T-cell (primary cell): Measurements from ENCODE around the gene FASTKD3. TPM values are rescaled to one million over a fixed set of nuclear protein-coding genes. Genes with fewer than 3 reads are reported as not detected.
A peak's percentile ranks its signal among the peaks of the same experiment; 100 is the strongest.

Experiments used
- ATAC-seq, 4 experiments: fragments of 200-7000 bp in 3 of 4; fragments of 150-1000 bp in 1 of 4; cut with Tn5 transposase; replicated peaks in 1 of 4; 1 replicate in 3 of 4; 2 replicates in 1 of 4; pipeline ENCODE4 v1.10.0; 2021; ENCODE audit warnings: moderate library complexity in 3 of 4, mild to moderate bottlenecking in 2 of 4, moderate number of reproducible peaks in 1 of 4
- CTCF ChIA-PET, 2 donors: fragments of 300-600 bp; sonication (Branson Sonifier 250); formaldehyde crosslinking; loops; one replicate each; lab custom pipeline; 2022; ENCODE audit warnings: antibody characterized with exemption in 2 of 2; lab: Charles Lee
- POLR2A ChIA-PET, 2 donors: fragments of 300-600 bp; sonication (Branson Sonifier 250); formaldehyde crosslinking; loops; one replicate each; lab custom pipeline; 2022; ENCODE audit warnings: antibody characterized with exemption in 2 of 2; lab: Charles Lee
- DNase-seq, 35 experiments: peaks; one replicate each; pipeline versions ENCODE4 v3.0.0 to v3.0.0-alpha.2; 2013 to 2023
- H3K27ac ChIP-seq: one replicate; pipeline ENCODE4 v1.5.1; 2013; ENCODE audit warnings: low read length
- H3K27me3 ChIP-seq, 2 experiments: replicated peaks in 1 of 2; 1 replicate in 1 of 2; 2 replicates in 1 of 2; pipeline versions ENCODE4 v1.6.1 to v1.7.0; 2013; ENCODE audit warnings: low read length in 1 of 2, mixed read lengths in 1 of 2; ENCODE audit not compliant: control insufficient read depth in 2 of 2, insufficient read depth in 2 of 2; ENCODE audit errors: extremely low read depth in 1 of 2
- H3K36me3 ChIP-seq, 2 donors: 1 replicate in 1 of 2; 2 replicates in 1 of 2; pipeline versions ENCODE4 v1.6.1 to v1.7.0; 2013; ENCODE audit warnings: low read length in 1 of 2; ENCODE audit not compliant: control insufficient read depth in 2 of 2, insufficient read depth in 1 of 2; ENCODE audit errors: extremely low read depth in 1 of 2
- H3K4me1 ChIP-seq, 2 experiments: 1 replicate in 1 of 2; 2 replicates in 1 of 2; pipeline versions ENCODE4 v1.6.1 to v1.7.0; 2013; ENCODE audit warnings: low read length in 2 of 2, mixed read lengths in 1 of 2; ENCODE audit not compliant: insufficient read depth in 2 of 2, control insufficient read depth in 1 of 2; ENCODE audit errors: extremely low read depth in 1 of 2
- H3K4me3 ChIP-seq, 2 donors: 1 replicate in 1 of 2; 2 replicates in 1 of 2; pipeline versions ENCODE4 v1.5.1 to v1.7.0; 2013; ENCODE audit warnings: mild to moderate bottlenecking in 2 of 2, low read length in 1 of 2, moderate library complexity in 1 of 2; ENCODE audit not compliant: control insufficient read depth in 1 of 2; ENCODE audit errors: extremely low read depth in 1 of 2
- H3K9me3 ChIP-seq: 2 replicates; pipeline ENCODE4 v1.7.0; 2013
- H3K27ac Mint-ChIP-seq, 2 donors: one replicate each; pipeline ENCODE4 v1.8.0; 2020 to 2021; ENCODE audit warnings: mild to moderate bottlenecking in 2 of 2, mixed read lengths in 2 of 2
- H3K27me3 Mint-ChIP-seq, 2 donors: one replicate each; pipeline ENCODE4 v1.8.0; 2021 to 2022; ENCODE audit warnings: mixed read lengths in 2 of 2
- H3K36me3 Mint-ChIP-seq: one replicate; pipeline ENCODE4 v1.8.0; 2021; ENCODE audit warnings: mixed read lengths
- H3K4me1 Mint-ChIP-seq, 3 donors: one replicate each; pipeline ENCODE4 v1.8.0; 2020 to 2022; ENCODE audit warnings: mixed read lengths in 3 of 3, mild to moderate bottlenecking in 1 of 3
- H3K4me3 Mint-ChIP-seq, 3 donors: one replicate each; pipeline ENCODE4 v1.8.0; 2020 to 2022; ENCODE audit warnings: mild to moderate bottlenecking in 3 of 3, mixed read lengths in 3 of 3, moderate library complexity in 3 of 3
- H3K9me3 Mint-ChIP-seq, 3 donors: one replicate each; pipeline ENCODE4 v1.8.0; 2020 to 2022; ENCODE audit warnings: mixed read lengths in 3 of 3
- WGBS: methylation state at CpG from one replicate; pipeline ENCODE4 v1.1.5; 2013; ENCODE audit warnings: missing lambda C conversion rate; ENCODE audit not compliant: insufficient coverage; 5-methylcytosine and 5-hydroxymethylcytosine counted together
- total RNA-seq, 35 experiments: library from RNA in 6 of 35; stranded (reverse) in 6 of 35; fragments of 120-200 nt in 1 of 35; gene quantifications; one replicate each; pipeline versions ENCODE4 v1.2.1 to v1.2.4 and lab custom pipeline; 2013 to 2026

The FASTKD3 gene
- total RNA-seq, 5 donors from 2014 or later (not counting 1 experiment from before 2014, with no cell fraction given) = 6.9 to 11.1 (median 9.7) TPM

DNA sequence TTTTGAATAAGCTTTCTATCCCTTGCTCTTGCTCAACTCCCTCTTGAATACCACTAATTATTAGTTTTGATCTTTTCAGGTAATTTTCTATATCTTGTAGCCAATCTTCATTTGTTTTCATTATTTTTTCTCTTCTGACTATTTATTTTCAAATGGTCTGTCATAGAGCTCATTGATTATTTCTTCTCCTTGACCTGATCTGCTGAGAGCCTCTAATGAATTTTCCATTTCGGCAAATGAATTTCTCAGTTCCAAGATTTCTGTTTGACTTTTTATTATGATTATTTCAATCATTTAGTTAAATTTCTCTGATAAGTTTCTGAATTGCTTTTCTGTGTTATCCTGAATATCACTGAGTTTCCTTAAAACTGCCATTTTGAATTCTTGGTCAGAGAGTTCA is 39.5 kb upstream of the FASTKD3 start:
- no peak overlapping the region for H3K4me3 ChIP-seq
- H3K9me3 ChIP-seq = peaks cover 9% of the 10 kb centered on the region
- H3K27me3 ChIP-seq = no peaks in the 10 kb centered on the region
- ChIA-PET POLR2A (no interaction called here), CTCF (no interaction called here)
- H3K36me3 ChIP-seq = peaks cover 0 to 7% of the 10 kb centered on the region in 2 donors
- H3K9me3 Mint-ChIP-seq = peaks cover 18 to 46% (median 42%) of the 10 kb centered on the region in 3 donors
- WGBS = no CpG with 5 or more reads among the region's 1 CpG
- no peak for DNase-seq
- peaks cover 88% of the 10 kb centered on the region for H3K36me3 Mint-ChIP-seq
- no peak overlapping the region for H3K27ac Mint-ChIP-seq
- no peaks in the 10 kb centered on the region for H3K27me3 Mint-ChIP-seq
- H3K4me1 ChIP-seq = no peaks in the 10 kb centered on the region
- no peak overlapping the region for H3K27ac ChIP-seq
- ATAC-seq = no peak
- H3K4me3 Mint-ChIP-seq = no peak overlapping the region
- H3K4me1 Mint-ChIP-seq = peaks cover 0 to 5% (median 0%) of the 10 kb centered on the region in 3 donors

DNA sequence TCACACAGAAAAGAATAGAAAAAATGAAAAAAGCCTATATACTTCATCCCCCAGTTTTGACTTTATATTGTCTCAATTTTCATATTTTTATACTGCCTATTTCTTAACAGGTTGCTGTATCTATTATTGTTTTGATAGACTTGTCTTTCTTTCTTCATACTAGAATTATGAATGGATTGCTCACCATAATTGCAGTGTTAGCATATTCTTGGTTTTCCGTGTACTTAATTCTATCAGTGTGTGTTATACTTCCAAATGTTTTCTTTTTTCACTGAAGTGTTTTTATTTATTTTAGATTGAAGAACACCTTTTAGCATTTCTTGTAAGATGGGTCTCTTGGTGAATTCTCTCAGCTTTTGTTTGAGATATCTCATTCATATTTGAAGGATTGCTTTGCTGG is 38.8 kb upstream of the FASTKD3 start:
- Histone ChIP-seq H3K4me3 (no peak overlapping the region), H3K4me1 (no peaks in the 10 kb centered on the region), H3K27me3 (no peaks in the 10 kb centered on the region), H3K36me3 (peaks cover 0 to 14% of the 10 kb centered on the region in 2 donors), H3K9me3 (peaks cover 9% of the 10 kb centered on the region), H3K27ac (no peak overlapping the region)
- ATAC-seq = no peak
- no peak for DNase-seq
- POLR2A ChIA-PET = no interaction called here
- Mint-ChIP-seq H3K27ac (no peak overlapping the region), H3K9me3 (peaks cover 11 to 39% (median 35%) of the 10 kb centered on the region in 3 donors), H3K36me3 (peaks cover 86% of the 10 kb centered on the region), H3K4me3 (no peak overlapping the region), H3K27me3 (no peaks in the 10 kb centered on the region), H3K4me1 (peaks cover 0 to 5% (median 0%) of the 10 kb centered on the region in 3 donors)
- no CpG with 5 or more reads among the region's 1 CpG for WGBS
- CTCF ChIA-PET = no interaction called here

DNA sequence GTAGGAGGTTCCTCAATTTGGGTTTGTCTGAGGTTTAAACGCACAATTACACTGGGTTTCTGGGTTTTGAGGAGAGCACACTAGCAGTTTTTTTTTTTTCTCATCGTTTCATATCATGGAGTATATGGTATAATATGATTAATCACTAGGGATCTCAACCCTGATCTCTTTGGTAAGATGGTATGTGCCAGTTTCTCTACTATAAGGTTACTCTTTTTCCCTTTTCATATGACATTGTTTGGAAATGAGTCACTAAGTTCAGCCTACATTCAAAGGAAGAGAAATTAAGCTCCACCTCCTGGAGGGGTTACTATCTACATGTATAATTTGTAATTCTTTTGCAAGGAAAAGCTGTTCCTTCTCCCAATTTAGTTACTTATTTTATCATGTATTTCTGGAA is 35.3 kb upstream of the FASTKD3 start:
- DNase-seq = no peak
- ATAC-seq = no peak
- H3K4me3 Mint-ChIP-seq = no peak overlapping the region
- H3K36me3 ChIP-seq = peaks cover 0 to 40% of the 10 kb centered on the region in 2 donors
- no CpG with 5 or more reads among the region's 2 CpGs for WGBS
- H3K27ac Mint-ChIP-seq = no peak overlapping the region
- no peaks in the 10 kb centered on the region for H3K27me3 Mint-ChIP-seq
- no peak overlapping the region for H3K27ac ChIP-seq
- peaks cover 9 to 21% (median 19%) of the 10 kb centered on the region in 3 donors for H3K9me3 Mint-ChIP-seq
- H3K4me1 ChIP-seq = no peaks in the 10 kb centered on the region
- H3K4me3 ChIP-seq = no peak overlapping the region
- peaks cover 9% of the 10 kb centered on the region for H3K9me3 ChIP-seq
- POLR2A ChIA-PET = no interaction called here
- H3K36me3 Mint-ChIP-seq = peaks cover 84% of the 10 kb centered on the region
- CTCF ChIA-PET = no interaction called here
- H3K27me3 ChIP-seq = no peaks in the 10 kb centered on the region
- peaks cover 0 to 5% (median 0%) of the 10 kb centered on the region in 3 donors for H3K4me1 Mint-ChIP-seq

DNA sequence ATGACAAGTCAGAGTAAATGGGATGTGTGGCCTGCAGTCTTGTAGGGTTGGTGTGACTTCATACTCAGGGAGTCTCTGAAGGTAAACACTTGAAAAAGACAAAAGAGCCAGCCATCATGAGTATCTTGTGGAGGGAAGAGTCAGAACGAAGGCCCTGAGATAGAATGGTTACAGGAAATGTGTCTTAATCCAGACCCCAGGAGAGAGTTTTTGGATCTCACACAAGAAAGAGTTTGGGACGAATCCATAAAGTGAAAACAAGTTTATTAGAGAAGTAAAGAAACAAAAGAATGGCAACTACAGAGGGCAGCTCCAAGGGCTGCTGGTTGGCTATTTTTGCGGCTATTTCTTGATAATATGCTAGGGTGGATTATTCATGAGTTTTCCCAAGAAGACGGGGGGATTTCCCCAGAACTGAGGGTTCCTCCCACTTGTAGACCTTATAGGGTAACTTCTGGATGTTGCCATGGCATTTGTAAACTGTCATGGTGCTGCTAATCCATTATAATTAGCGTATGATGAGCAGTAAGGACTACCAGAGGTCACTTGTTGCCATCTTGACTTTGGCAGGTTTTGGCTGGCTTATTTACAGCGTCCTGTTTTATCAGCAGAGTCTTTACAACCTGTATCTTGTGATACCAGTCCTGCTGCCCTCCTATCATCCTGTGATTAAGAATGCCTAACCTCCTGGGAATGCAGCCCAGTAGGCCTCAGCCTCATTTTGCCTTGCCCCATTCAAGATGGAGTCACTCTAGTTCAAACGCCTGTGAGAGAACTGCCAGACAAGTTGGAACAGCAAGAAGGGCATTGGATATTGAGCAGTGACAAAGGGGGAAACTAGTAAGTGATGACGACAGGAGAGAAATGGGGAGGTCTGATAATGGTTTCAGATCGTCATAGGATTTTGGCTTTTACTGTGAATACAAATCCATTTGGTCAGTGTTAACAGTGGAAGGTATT is 34.1 kb upstream of the FASTKD3 start:
- CTCF ChIA-PET = no interaction called here
- 97% methylated on average over 8 of the region's 9 CpGs for WGBS
- Histone ChIP-seq H3K9me3 (peaks cover 3% of the 10 kb centered on the region), H3K4me1 (no peaks in the 10 kb centered on the region), H3K27me3 (no peaks in the 10 kb centered on the region), H3K27ac (no peak overlapping the region), H3K4me3 (no peak overlapping the region), H3K36me3 (peaks cover 3 to 48% of the 10 kb centered on the region in 2 donors)
- Mint-ChIP-seq H3K27ac (no peak overlapping the region), H3K27me3 (no peaks in the 10 kb centered on the region), H3K36me3 (peaks cover 84% of the 10 kb centered on the region), H3K4me3 (no peak overlapping the region), H3K4me1 (peaks cover 0 to 5% (median 0%) of the 10 kb centered on the region in 3 donors), H3K9me3 (peaks cover 0 to 12% (median 10%) of the 10 kb centered on the region in 3 donors)
- no peak for DNase-seq
- POLR2A ChIA-PET = interaction anchor here in 1 of 2 donors (0.7 kb wide), 1 partner anchor 1459 kb away, joined by 3 read pairs; no protein-coding TSS in a partner anchor
- no peak for ATAC-seq

DNA sequence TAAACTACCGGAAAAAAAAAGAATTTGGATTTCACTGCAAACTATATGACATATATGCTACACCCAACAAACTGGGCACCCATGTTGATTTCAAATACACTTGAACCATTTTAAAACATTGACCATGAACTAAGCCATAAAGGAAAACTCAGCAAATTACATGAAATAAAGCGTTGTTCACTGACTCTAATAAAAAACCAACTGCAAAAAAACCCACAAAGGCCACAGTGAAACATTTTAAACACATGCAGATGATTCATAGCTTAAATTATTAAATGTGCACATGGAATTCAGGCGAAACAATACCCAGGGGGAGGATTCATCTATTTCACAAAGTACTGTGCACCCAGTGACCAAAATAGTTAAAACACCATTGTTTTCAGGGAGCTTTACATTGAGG is 33.4 kb upstream of the FASTKD3 start:
- ChIA-PET CTCF (interaction anchor here in 1 of 2 donors (1.0 kb wide), 1 partner anchor 15 kb away, joined by 3 read pairs; no protein-coding TSS in a partner anchor), POLR2A (interaction anchor here in 1 of 2 donors (0.7 kb wide), 1 partner anchor 1460 kb away, joined by 3 read pairs; no protein-coding TSS in a partner anchor)
- no peak overlapping the region for H3K4me3 Mint-ChIP-seq

DNA sequence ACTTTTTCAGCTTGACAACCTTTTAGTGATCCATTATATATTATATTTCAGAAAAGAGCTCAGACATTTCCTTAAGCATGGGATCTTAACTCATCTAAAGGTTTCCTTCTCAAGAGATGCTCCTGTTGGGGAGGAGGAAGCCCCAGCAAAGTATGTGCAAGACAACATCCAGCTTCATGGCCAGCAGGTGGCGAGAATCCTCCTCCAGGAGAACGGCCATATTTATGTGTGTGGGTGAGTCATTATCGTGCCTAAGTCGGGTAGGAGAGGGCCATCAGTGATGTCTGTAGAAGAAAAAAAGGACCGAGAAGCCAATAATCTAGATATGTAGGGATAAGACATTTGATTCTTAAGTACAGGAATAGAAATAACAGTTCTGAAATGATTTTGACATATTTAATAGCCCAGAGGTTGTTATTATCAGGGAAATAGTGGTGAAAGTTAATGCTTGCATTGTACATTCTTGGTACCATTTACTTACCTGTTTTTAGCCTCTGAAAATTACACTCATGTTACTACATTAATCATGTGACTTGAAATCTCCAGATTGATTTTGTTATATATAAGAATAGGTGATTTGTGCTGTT is 28.3 kb upstream of the FASTKD3 start:
- Mint-ChIP-seq H3K27me3 (no peaks in the 10 kb centered on the region), H3K4me1 (peaks cover 0 to 3% (median 0%) of the 10 kb centered on the region in 3 donors), H3K9me3 (no peaks in the 10 kb centered on the region), H3K27ac (no peak overlapping the region), H3K4me3 (no peak overlapping the region), H3K36me3 (peaks cover 80% of the 10 kb centered on the region)
- POLR2A ChIA-PET = no interaction called here
- peak in 1 of 4 experiments; percentile 48 for ATAC-seq
- H3K4me3 ChIP-seq = no peak overlapping the region
- H3K27ac ChIP-seq = no peak overlapping the region
- WGBS = 84% methylated on average over 5 of the region's 5 CpGs
- CTCF ChIA-PET = interaction anchor here (1.1 to 1.6 kb wide), 2 partner anchors 10 to 11 kb away, joined by 3 to 6 read pairs; no protein-coding TSS in a partner anchor
- H3K36me3 ChIP-seq = peaks cover 5 to 87% of the 10 kb centered on the region in 2 donors
- H3K27me3 ChIP-seq = no peaks in the 10 kb centered on the region
- no peaks in the 10 kb centered on the region for H3K4me1 ChIP-seq
- H3K9me3 ChIP-seq = no peaks in the 10 kb centered on the region
- peak in 10 of 35 experiments; percentile 1 to 25 (median 10) for DNase-seq

More for the DNA sequence above, 33.4 kb upstream of the FASTKD3 start:
- no peak overlapping the region for H3K27ac ChIP-seq
- Mint-ChIP-seq H3K27ac (no peak overlapping the region), H3K4me1 (peaks cover 0 to 5% (median 0%) of the 10 kb centered on the region in 3 donors), H3K9me3 (peaks cover 0 to 6% (median 4%) of the 10 kb centered on the region in 3 donors), H3K27me3 (no peaks in the 10 kb centered on the region), H3K36me3 (peaks cover 82% of the 10 kb centered on the region)
- WGBS = 100% methylated on average over 1 of the region's 3 CpGs
- peaks cover 5 to 56% of the 10 kb centered on the region in 2 donors for H3K36me3 ChIP-seq
- H3K4me1 ChIP-seq = no peaks in the 10 kb centered on the region
- H3K27me3 ChIP-seq = no peaks in the 10 kb centered on the region
- H3K4me3 ChIP-seq = no peak overlapping the region
- DNase-seq (no peak), ATAC-seq (no peak)
- no peaks in the 10 kb centered on the region for H3K9me3 ChIP-seq
